Left cardiac atrium (tissue), 4 donors: Measurements from ENCODE around the gene ACSL5. TPM values are rescaled to one million over a fixed set of nuclear protein-coding genes. Genes with fewer than 3 reads are reported as not detected.
"Not testable (repeated sequence)": the region's sequence is repeated elsewhere in the genome, so short reads cannot be mapped to it uniquely, and the experiment has no call there.

Experiments used
- ATAC-seq, 2 donors: fragments of 200-7000 bp; cut with Tn5 transposase; one replicate each; pipeline ENCODE4 v1.9.1; 2020; ENCODE audit warnings: mild to moderate bottlenecking in 2 of 2, moderate library complexity in 2 of 2
- DNase-seq: peaks from one replicate; pipeline ENCODE4 v3.0.0-alpha.2; 2020
- intact Hi-C, 2 donors: fragments of 100-400 bp; cut with DNase I; formaldehyde crosslinking; loops; one replicate each; pipeline versions ENCODE4 v1.14.1 to v1.15.1; 2022 to 2023
- total RNA-seq, 2 donors: library from RNA; stranded (reverse); fragmentation: NEBNext Ultra II Directional; extraction: Animal tissue kit (Norgen Biotek cat#: 25700); gene quantifications; one replicate each; pipeline ENCODE4 v1.2.1, GENCODE V29; 2021
- donor health status: DM: no; HTN: yes; CAD: no.
- donor health status: DM: no; HTN: yes; CAD: no; lungs with severe emphysema.
- donor health status: DM: yes; HTN: yes; CAD: no.
- donor health status: Dilated cardiomyopathy.

The ACSL5 gene
- total RNA-seq, 2 donors from 2014 or later = 10.5 to 14.4 TPM

GRCh38 chr10:112393341-112393740 lies 19.4 kb downstream of the ACSL5 start:
- intact Hi-C loops = no loop called here
- ATAC-seq = no peak
- DNase-seq = no peak

DNA sequence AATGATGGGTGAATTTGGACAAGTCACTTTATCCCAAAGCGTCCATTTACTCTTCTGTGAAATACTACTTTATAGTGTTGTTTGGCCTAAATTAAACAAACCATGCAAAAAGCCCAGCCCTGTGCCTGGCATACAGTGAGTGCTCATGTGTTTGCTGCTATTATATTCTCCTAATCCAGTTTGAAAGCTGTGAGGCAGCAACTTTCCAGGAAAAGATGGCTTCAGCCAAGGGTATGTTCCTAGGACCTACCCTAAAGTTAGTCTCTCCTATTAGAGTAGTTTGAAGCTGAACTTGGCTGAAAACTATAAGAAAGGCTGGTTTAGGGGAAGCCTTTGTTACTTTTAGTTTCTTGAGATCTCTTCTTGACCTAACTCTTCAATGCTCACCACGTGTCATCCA lies 19.9 kb downstream of the ACSL5 start:
- no peak for ATAC-seq
- intact Hi-C loops = no loop called here

GRCh38 chr10:112394475-112394875 lies 20.6 kb downstream of the ACSL5 start:
- intact Hi-C loops = no loop called here
- DNase-seq (no peak), ATAC-seq (no peak)

More for the DNA sequence above, 19.9 kb downstream of the ACSL5 start:
- DNase-seq = no peak

- DNase-seq (no peak), ATAC-seq (no peak)
- intact Hi-C loops = no loop called here
Observed at GRCh38 chr10:112395809-112396530, 22.1 kb downstream of the ACSL5 start.

DNA sequence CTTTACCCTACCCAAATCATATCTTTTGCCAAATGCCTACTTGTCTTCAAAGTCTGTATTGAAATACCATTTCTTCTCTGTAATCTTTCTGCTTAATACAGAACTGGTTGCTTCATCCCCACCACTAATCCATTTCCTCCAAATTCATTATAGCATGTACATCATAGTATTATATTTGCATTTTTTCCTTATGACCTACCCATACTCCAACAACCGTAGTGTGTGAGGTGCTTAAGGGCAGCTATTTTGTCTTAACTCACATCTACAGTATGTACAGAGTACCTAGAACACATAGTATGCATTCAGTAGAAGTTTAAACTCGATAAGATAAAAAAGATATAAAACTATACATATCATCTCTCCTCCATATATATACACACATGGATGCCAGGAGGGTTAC lies 23.7 kb downstream of the ACSL5 start:
- no peak for DNase-seq
- no peak for ATAC-seq
- intact Hi-C loops = no loop called here

DNA sequence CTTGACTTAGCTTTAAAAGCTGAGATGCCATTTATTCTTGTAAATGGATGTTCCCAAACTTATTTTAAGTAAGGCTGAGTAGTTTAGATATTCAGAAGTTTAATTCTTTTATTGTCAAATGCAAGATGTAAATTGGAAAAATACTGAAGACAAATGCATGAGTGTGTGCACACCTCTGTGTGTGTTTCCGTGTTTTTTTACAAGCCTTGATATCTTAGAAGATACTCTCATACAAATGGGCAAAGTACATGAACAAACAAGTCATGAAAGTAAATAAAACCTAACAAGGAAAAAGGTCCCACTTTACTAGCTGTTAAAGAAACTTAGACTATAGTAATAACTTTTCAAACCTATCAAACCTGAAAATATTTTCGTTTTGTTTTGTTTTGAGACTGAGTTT lies 29.0 kb downstream of the ACSL5 start:
- DNase-seq (no peak), ATAC-seq (no peak)
- intact Hi-C loops = no loop called here

- ATAC-seq (no peak), DNase-seq (no peak)
- intact Hi-C loops = no loop called here
Observed at GRCh38 chr10:112404617-112405016, 30.7 kb downstream of the ACSL5 start.

DNA sequence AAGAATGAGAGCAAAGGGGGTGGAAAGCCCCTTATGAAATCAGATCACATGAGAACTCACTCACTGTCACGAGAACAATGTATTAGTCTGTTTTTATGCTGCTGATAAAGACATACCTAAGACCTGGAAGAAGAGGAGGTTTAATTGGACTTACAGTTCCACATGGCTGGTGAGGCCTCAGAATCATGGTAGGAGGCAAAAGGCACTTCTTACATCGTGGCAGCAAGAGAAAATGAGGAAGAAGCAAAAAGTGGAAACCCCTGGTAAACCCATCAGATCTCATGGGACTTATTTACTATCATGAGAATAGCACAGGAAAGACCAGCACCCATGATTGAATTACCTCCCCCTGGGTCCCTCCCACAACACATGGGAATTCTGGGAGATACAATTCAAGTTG lies 32.9 kb downstream of the ACSL5 start:
- DNase-seq, ATAC-seq, intact Hi-C loops: not testable (repeated sequence)

DNA sequence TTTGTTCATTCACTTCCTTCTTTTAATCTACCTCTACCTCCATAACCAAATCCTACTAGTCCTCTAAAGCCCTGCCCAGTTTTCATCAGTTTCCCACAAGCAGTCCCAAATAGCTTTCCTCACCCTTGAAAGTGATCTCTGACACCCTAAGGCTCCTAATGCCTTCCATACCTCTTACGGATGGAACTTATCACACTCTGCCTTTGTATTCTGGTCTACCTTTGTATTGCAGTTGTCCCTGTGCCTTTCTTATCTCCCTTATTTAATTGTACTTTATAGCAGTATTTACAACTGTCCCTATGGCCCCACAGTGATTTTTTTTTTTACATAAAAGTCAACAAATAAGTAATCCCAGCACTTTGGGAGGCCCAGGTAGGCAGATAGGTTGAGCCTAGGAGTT lies 33.8 kb downstream of the ACSL5 start:
- DNase-seq (no peak), ATAC-seq (no peak)
- intact Hi-C loops = no loop called here

GRCh38 chr10:112409299-112409698 lies 35.4 kb downstream of the ACSL5 start:
- ATAC-seq = no peak

DNA sequence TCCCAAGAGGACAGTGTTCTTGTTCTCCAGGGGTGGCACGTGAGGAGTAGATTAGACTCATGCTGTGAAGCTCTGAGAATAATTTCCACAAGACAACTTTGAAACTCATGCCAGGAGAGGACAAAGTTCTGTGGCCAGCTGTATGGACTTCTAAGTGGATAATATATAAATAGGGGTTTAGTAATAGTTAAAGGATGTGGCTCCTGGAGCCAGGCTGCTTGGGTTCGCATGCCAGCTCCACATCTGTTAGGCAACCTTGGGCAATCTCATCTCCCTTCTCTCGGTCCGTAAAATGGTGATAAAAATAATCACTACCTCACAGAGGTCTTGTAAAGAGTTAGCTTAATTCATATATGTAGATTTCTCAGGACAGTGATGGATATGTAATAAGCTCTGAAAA lies 35.8 kb downstream of the ACSL5 start:
- intact Hi-C loops = no loop called here
- no peak for ATAC-seq
- DNase-seq = no peak

More at GRCh38 chr10:112409299-112409698, 35.4 kb downstream of the ACSL5 start:
- no peak for DNase-seq
- intact Hi-C loops = no loop called here

DNA sequence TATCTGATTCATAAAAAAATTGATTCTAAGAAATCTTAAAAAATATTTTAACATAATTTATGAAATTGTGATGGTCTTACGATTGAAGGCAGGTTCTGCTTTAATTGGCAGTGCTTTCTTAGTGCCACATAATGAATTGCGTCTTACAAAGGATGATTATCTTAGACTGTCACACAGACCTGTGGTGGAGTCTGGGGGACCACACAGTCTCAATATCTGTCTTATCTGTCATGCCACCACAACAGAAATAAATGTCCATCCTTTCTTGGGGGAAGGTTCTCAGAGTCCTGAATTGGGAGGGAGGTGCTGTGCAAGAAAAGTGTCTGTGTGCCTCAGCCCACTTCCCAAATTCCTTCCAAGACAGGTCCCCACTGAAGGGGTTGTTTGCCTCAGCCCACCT lies 38.8 kb downstream of the ACSL5 start:
- intact Hi-C loops = no loop called here
- no peak for ATAC-seq

GRCh38 chr10:112421731-112422130 lies 47.8 kb downstream of the ACSL5 start:
- intact Hi-C loops = loop anchor here in 1 of 2 donors (10.0 kb wide), 1 partner anchor 107 kb away; no protein-coding TSS in a partner anchor
- ATAC-seq (no peak), DNase-seq (no peak)

More for the DNA sequence above, 38.8 kb downstream of the ACSL5 start:
- no peak for DNase-seq

DNA sequence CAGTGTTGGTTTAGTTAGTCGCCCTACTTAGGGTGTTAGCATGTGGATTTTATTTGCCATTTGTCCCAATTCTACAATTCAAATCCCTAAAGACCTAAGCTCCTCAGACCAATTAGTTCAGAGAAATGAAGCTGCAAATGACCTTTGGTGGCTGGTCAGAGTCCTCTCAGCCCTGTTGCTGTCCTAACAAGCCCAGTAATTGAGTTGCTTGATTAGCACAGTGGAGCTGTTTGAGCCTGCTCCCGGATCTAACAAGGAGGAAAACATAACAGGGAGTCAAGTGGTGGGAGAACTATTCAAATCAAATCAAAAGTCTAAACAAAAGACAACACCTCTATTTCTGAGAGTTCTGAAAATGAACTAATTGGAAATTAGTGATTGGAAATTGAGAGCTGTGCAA lies 50.7 kb downstream of the ACSL5 start:
- intact Hi-C loops = loop anchor here in 1 of 2 donors (10.0 kb wide), 1 partner anchor 110 kb away; no protein-coding TSS in a partner anchor
- DNase-seq (no peak), ATAC-seq (no peak)

- intact Hi-C loops = loop anchor here in 1 of 2 donors (10.0 kb wide), 1 partner anchor 111 kb away; no protein-coding TSS in a partner anchor
- no peak for ATAC-seq
Observed at GRCh38 chr10:112426111-112426510, 52.2 kb downstream of the ACSL5 start.

GRCh38 chr10:112429147-112429546 lies 55.2 kb downstream of the ACSL5 start:
- intact Hi-C loops = loop anchor here in 1 of 2 donors (10.0 kb wide), 1 partner anchor 114 kb away; no protein-coding TSS in a partner anchor
- no peak for DNase-seq
- ATAC-seq = no peak

More at GRCh38 chr10:112426111-112426510, 52.2 kb downstream of the ACSL5 start:
- no peak for DNase-seq

GRCh38 chr10:112429654-112430230 lies 55.8 kb downstream of the ACSL5 start:
- intact Hi-C loops = loop anchor here (5.0 to 10.0 kb wide), 2 partner anchors 112 to 115 kb away; no protein-coding TSS in a partner anchor
- DNase-seq (no peak), ATAC-seq (no peak)

GRCh38 chr10:112433136-112433535 lies 59.2 kb downstream of the ACSL5 start:
- intact Hi-C loops = loop anchor here in 1 of 2 donors (5.0 kb wide), 1 partner anchor 116 kb away; no protein-coding TSS in a partner anchor

GRCh38 chr10:112434988-112435619 lies 61.2 kb downstream of the ACSL5 start:
- intact Hi-C loops = loop anchor here in 1 of 2 donors (5.0 kb wide), 1 partner anchor 118 kb away; no protein-coding TSS in a partner anchor
- no peak for ATAC-seq
- no peak for DNase-seq

More at GRCh38 chr10:112433136-112433535, 59.2 kb downstream of the ACSL5 start:
- ATAC-seq (no peak), DNase-seq (no peak)

DNA sequence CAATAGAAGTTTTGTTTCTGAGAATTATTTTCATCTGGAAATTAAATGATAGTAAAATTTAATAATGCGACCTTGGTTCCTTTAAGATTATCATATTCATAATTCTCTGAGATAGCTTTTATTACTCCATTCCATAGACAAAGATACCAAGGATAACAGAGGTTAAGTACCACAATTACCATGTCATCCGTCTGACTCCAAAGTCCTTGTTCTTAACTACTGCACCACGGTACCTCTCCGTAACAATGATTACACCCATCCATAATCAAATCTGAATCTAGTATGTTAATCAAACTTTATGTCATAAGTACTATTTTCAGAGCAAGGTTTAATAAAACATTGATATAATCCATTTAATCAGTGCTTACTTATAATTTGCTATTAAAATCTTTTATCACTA lies 64.4 kb downstream of the ACSL5 start:
- intact Hi-C loops = no loop called here
- no peak for ATAC-seq
- DNase-seq = no peak
